Muscle layer of duodenum (tissue), 2 donors: ENCODE results near the gene LOXL3.
"Not testable (repeated sequence)": the region's sequence is repeated elsewhere in the genome, so short reads cannot be mapped to it uniquely, and the experiment has no call there.

Experiments used
- H3K27ac ChIP-seq: one replicate; pipeline ENCODE4 v1.7.0; 2013; ENCODE audit warnings: mild to moderate bottlenecking, low read length
- H3K27me3 ChIP-seq: one replicate; pipeline ENCODE4 v1.7.0; 2013; ENCODE audit warnings: low read depth, mild to moderate bottlenecking, control low read depth, low read length
- H3K36me3 ChIP-seq, 2 donors: one replicate each; pipeline ENCODE4 v1.7.0; 2013; ENCODE audit warnings: low read length in 2 of 2, control low read depth in 1 of 2, mild to moderate bottlenecking in 1 of 2; ENCODE audit not compliant: insufficient read depth in 2 of 2, control insufficient read depth in 1 of 2
- H3K4me1 ChIP-seq, 2 donors: one replicate each; pipeline ENCODE4 v1.7.0; 2013; ENCODE audit warnings: low read length in 2 of 2, mild to moderate bottlenecking in 2 of 2, control low read depth in 1 of 2, moderate library complexity in 1 of 2; ENCODE audit not compliant: insufficient read depth in 2 of 2, control insufficient read depth in 1 of 2
- H3K4me3 ChIP-seq, 2 donors: one replicate each; pipeline ENCODE4 v1.7.0; 2013; ENCODE audit warnings: low read length in 2 of 2, low read depth in 1 of 2, mild to moderate bottlenecking in 1 of 2
- H3K9me3 ChIP-seq, 2 donors: one replicate each; pipeline ENCODE4 v1.7.0; 2013; ENCODE audit warnings: low read length in 2 of 2, control low read depth in 1 of 2, mild to moderate bottlenecking in 1 of 2; ENCODE audit not compliant: control insufficient read depth in 1 of 2
- donor health status: healthy.

Gene LOXL3

GRCh38 chr2:74569686-74570085 is 15.9 kb upstream of the LOXL3 start:
- H3K4me1 ChIP-seq = no peaks in the 10 kb centered on the region
- no peaks in the 10 kb centered on the region for H3K27me3 ChIP-seq
- H3K36me3 ChIP-seq = no peaks in the 10 kb centered on the region
- no peak overlapping the region for H3K27ac ChIP-seq
- no peak overlapping the region for H3K4me3 ChIP-seq
- H3K9me3 ChIP-seq = no peaks in the 10 kb centered on the region

- Histone ChIP-seq H3K27ac (no peak overlapping the region), H3K4me3 (no peak overlapping the region), H3K36me3 (no peaks in the 10 kb centered on the region), H3K9me3 (no peaks in the 10 kb centered on the region), H3K27me3 (no peaks in the 10 kb centered on the region), H3K4me1 (no peaks in the 10 kb centered on the region)
Observed at GRCh38 chr2:74567881-74568280, 14.1 kb upstream of the LOXL3 start.

DNA sequence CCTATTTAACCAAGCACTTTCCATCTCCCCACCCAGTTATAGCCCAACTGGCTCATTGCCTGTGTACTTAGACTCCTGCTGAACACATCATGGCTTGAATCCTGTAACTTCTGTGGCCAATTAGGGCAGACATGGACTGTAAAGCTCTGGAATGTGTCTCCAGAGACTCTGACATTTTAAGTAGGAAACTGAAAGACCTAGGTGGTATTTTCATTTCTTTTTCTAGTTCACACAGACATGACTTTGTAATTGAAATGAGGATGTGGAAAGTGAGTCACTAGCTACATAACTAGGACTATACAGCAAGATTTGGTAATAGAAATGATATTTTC is 13.0 kb upstream of the LOXL3 start:
- Histone ChIP-seq H3K9me3 (no peaks in the 10 kb centered on the region), H3K4me1 (no peaks in the 10 kb centered on the region), H3K4me3 (no peak overlapping the region), H3K27me3 (no peaks in the 10 kb centered on the region), H3K36me3 (no peaks in the 10 kb centered on the region), H3K27ac (no peak overlapping the region)

- H3K27me3 ChIP-seq = no peaks in the 10 kb centered on the region
- H3K27ac ChIP-seq = no peak overlapping the region
- no peaks in the 10 kb centered on the region for H3K4me1 ChIP-seq
- H3K36me3 ChIP-seq = no peaks in the 10 kb centered on the region
- no peaks in the 10 kb centered on the region for H3K9me3 ChIP-seq
- no peak overlapping the region for H3K4me3 ChIP-seq
Observed at GRCh38 chr2:74566076-74566753, 12.5 kb upstream of the LOXL3 start.

DNA sequence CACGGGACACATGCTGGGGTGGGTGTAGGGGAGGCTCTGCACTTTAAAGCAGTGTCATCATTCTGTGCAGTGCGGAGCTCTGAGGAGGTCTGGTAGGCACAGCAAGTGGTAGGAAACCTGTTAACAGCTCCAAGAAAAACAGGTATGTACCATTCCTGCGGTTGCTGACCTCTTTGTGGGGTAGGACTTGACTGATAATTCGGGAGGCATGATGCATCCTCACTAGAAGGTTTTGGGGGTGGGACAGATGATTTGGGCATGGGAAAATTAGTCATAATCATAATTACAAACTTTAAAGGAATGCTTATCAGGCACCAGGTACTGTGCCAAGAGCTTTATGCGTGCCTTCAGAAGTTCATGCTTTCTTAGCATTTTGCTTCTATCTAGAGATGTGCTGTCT is 10.5 kb upstream of the LOXL3 start:
- H3K36me3 ChIP-seq = no peaks in the 10 kb centered on the region
- H3K4me1 ChIP-seq = no peaks in the 10 kb centered on the region
- H3K9me3 ChIP-seq = no peaks in the 10 kb centered on the region
- H3K4me3 ChIP-seq = no peak overlapping the region
- no peak overlapping the region for H3K27ac ChIP-seq
- no peaks in the 10 kb centered on the region for H3K27me3 ChIP-seq

- H3K4me3 ChIP-seq = no peak overlapping the region
- H3K36me3 ChIP-seq = no peaks in the 10 kb centered on the region
- no peaks in the 10 kb centered on the region for H3K9me3 ChIP-seq
- H3K27ac ChIP-seq = no peak overlapping the region
- H3K27me3 ChIP-seq = no peaks in the 10 kb centered on the region
- H3K4me1 ChIP-seq = no peaks in the 10 kb centered on the region
Observed at GRCh38 chr2:74562126-74562775, 8.5 kb upstream of the LOXL3 start.

- not testable (repeated sequence) for H3K4me3 ChIP-seq, H3K36me3 ChIP-seq, H3K4me1 ChIP-seq, H3K27ac ChIP-seq, H3K27me3 ChIP-seq, H3K9me3 ChIP-seq
Observed at GRCh38 chr2:74561022-74561421, 7.3 kb upstream of the LOXL3 start.

DNA sequence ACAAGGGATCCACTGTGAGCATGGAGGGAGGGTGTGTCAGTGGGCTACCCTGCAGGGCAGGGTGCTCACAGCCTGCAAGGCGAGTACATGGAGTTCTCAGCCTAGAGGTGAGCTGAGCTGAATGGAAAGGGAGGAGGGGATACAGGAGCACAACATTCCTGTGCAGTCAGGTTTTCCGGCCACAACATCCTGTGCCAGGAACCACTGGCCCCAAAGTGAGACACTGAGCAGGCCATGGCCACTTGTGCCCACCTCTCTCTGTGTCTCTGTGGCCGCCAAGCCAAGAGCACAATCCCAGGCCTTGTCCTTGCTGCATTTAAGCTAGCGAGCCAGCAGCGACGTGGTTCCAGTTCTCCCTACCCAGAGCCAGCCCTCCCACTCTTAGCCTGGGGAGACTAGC is 6.8 kb upstream of the LOXL3 start:
- Histone ChIP-seq H3K27me3 (no peaks in the 10 kb centered on the region), H3K27ac (no peak overlapping the region), H3K36me3 (peaks cover 0 to 6% of the 10 kb centered on the region in 2 donors), H3K4me1 (no peaks in the 10 kb centered on the region), H3K9me3 (no peaks in the 10 kb centered on the region), H3K4me3 (no peak overlapping the region)

DNA sequence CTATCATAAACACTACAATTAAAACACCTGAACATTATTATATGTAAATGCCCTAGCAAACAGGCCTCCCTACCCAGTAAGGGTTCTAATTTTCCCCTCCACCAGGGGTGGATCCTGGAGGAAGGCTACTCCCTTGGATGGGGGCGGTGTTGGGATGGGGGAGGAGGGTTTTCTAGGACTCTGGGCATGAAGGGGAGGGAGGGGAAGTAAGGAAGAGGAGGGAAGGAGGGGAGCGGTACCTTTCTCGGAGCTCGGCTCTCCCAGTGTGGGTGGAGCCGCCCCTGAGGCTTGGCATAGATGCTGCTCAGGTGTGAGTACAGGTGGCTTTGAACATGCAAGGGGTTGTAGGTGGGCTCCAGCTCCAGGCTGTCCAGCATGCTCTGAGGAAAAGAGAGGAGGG is 6.2 kb upstream of the LOXL3 start:
- Histone ChIP-seq H3K27ac (no peak overlapping the region), H3K36me3 (peaks cover 0 to 6% of the 10 kb centered on the region in 2 donors), H3K9me3 (no peaks in the 10 kb centered on the region), H3K4me3 (no peak overlapping the region), H3K27me3 (no peaks in the 10 kb centered on the region), H3K4me1 (peaks cover 0 to 4% of the 10 kb centered on the region in 2 donors)

DNA sequence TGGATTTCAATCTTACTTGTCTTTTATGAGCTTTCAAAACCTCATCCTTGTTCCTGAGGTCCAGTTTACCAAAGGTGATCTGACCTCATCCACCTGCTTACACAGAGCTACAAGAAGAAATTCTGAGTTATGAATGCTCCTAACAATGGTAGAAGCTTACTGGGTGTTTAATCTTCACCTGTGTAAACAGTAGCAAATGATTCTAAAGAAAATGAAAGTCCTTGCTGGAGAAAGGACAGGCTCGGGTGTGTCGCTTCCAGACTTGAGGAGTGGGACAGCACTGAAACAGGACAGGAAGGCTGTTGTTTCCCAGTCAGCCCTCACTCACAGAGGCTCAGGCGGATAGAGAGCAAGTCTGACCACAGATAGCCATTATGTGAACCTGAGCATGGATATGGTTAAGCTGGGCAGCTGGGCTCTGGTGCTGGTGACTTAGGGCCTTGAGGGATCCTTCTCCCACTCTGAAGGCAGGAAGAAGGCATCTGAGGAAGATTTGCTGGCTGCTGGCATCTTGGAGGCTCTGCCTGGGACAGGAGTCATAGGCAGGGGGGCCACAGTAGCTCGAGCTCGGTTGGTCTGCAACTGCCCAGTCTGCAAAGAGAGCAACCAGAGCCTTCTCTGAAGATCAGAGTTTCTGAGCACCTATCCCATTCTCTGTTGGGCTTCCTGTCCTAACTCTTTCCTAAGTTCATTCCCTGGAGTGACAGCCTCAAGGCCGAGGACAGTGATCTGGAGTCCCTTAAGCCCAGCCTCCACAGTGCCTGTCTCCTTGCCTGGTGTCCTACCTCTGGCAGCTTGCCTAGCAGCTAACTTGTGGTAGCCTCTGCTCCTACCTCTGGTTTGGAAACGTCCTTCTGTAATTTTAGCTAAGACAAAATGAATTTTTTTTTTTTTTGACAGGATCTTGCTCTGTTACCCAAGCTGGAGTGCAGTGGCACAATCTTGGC is 4.8 kb upstream of the LOXL3 start:
- no peak overlapping the region for H3K4me3 ChIP-seq
- peaks cover 0 to 5% of the 10 kb centered on the region in 2 donors for H3K4me1 ChIP-seq
- no peaks in the 10 kb centered on the region for H3K27me3 ChIP-seq
- peaks cover 0 to 6% of the 10 kb centered on the region in 2 donors for H3K36me3 ChIP-seq
- H3K27ac ChIP-seq = no peak overlapping the region
- H3K9me3 ChIP-seq = no peaks in the 10 kb centered on the region

GRCh38 chr2:74556831-74557370 is 3.2 kb upstream of the LOXL3 start:
- Histone ChIP-seq H3K27me3 (no peaks in the 10 kb centered on the region), H3K36me3 (peaks cover 0 to 6% of the 10 kb centered on the region in 2 donors), H3K4me1 (peaks cover 0 to 5% of the 10 kb centered on the region in 2 donors), H3K9me3 (no peaks in the 10 kb centered on the region), H3K27ac (no peak overlapping the region), H3K4me3 (no peak overlapping the region)
